WTC11 (cell line): ENCODE results near the gene UBE2L3. TPM values are rescaled to one million over a fixed set of nuclear protein-coding genes. Genes with fewer than 3 reads are reported as not detected.

Experiments used
- AFF4 ChIP-seq: sonication (generic); formaldehyde crosslinking; IDR thresholded peaks from 2 replicates; pipeline ENCODE4 v1.8.1; 2023; ENCODE audit warnings: mild to moderate bottlenecking, missing genetic modification reagents, borderline replicate concordance
- CTCF ChIP-seq: fragments of 200-600 bp; IDR thresholded peaks from 2 replicates; pipeline ENCODE4 v1.8.0; 2022; ENCODE audit warnings: antibody characterized with exemption
- E2F4 ChIP-seq: sonication (generic); formaldehyde crosslinking; IDR thresholded peaks from 2 replicates; pipeline ENCODE4 v1.8.1; 2022; ENCODE audit warnings: low read depth, mild to moderate bottlenecking, moderate library complexity, missing genetic modification reagents, borderline replicate concordance
- ELF4 ChIP-seq: sonication (generic); formaldehyde crosslinking; IDR thresholded peaks from 2 replicates; pipeline ENCODE4 v1.8.1; 2022; ENCODE audit warnings: low read depth, mild to moderate bottlenecking, moderate library complexity, missing genetic modification reagents
- ETV6 ChIP-seq: sonication (generic); formaldehyde crosslinking; IDR thresholded peaks from 2 replicates; pipeline ENCODE4 v1.8.1; 2022; ENCODE audit warnings: mild to moderate bottlenecking, missing genetic modification reagents
- FOXJ3 ChIP-seq: sonication (generic); formaldehyde crosslinking; IDR thresholded peaks from 2 replicates; pipeline ENCODE4 v1.9.0; 2021; ENCODE audit warnings: missing genetic modification reagents, mild to moderate bottlenecking, borderline replicate concordance
- GABPB1 ChIP-seq: sonication (generic); formaldehyde crosslinking; IDR thresholded peaks from 2 replicates; pipeline ENCODE4 v1.8.1; 2023; ENCODE audit warnings: mild to moderate bottlenecking, missing genetic modification reagents
- GRHL2 ChIP-seq: fragments of 250-450 bp; sonication (Bioruptor Pico); IDR thresholded peaks from 2 replicates; pipeline ENCODE4 v1.8.0; 2022; ENCODE audit warnings: mild to moderate bottlenecking, moderate library complexity; ENCODE audit not compliant: insufficient replicate concordance, severe bottlenecking
- HMGA2 ChIP-seq: fragments of 250-450 bp; sonication (Bioruptor Pico); IDR thresholded peaks from 2 replicates; pipeline ENCODE4 v1.4.0; 2021; ENCODE audit warnings: mild to moderate bottlenecking, moderate library complexity
- MLX ChIP-seq: sonication (generic); formaldehyde crosslinking; IDR thresholded peaks from 2 replicates; pipeline ENCODE4 v1.8.1; 2023; ENCODE audit warnings: mild to moderate bottlenecking, missing genetic modification reagents, moderate library complexity
- MXD4 ChIP-seq: fragments of 250-450 bp; sonication (Bioruptor Pico); IDR thresholded peaks from 2 replicates; pipeline ENCODE4 v1.8.0; 2021; ENCODE audit warnings: mild to moderate bottlenecking, moderate library complexity, borderline replicate concordance
- MYBL2 ChIP-seq: sonication (generic); formaldehyde crosslinking; IDR thresholded peaks from 2 replicates; pipeline ENCODE4 v1.8.1; 2023; ENCODE audit warnings: mild to moderate bottlenecking, moderate library complexity, missing genetic modification reagents
- NFE2L1 ChIP-seq: sonication (generic); formaldehyde crosslinking; IDR thresholded peaks from 2 replicates; pipeline ENCODE4 v1.8.1; 2023; ENCODE audit warnings: missing genetic modification reagents
- NFYB ChIP-seq: sonication (generic); formaldehyde crosslinking; conservative IDR thresholded peaks from 2 replicates; pipeline ENCODE4 v1.8.0; 2022; ENCODE audit warnings: low read depth, missing genetic modification reagents
- OVOL2 ChIP-seq: fragments of 250-450 bp; sonication (Bioruptor Pico); IDR thresholded peaks from 2 replicates; pipeline ENCODE4 v1.9.0; 2021; ENCODE audit warnings: mild to moderate bottlenecking, borderline replicate concordance
- PRDM15 ChIP-seq: sonication (generic); formaldehyde crosslinking; IDR thresholded peaks from 2 replicates; pipeline ENCODE4 v1.8.0; 2022; ENCODE audit warnings: missing genetic modification reagents
- SMAD4 ChIP-seq: sonication (generic); formaldehyde crosslinking; IDR thresholded peaks from 2 replicates; pipeline ENCODE4 v1.8.0; 2022; ENCODE audit warnings: mild to moderate bottlenecking, missing genetic modification reagents
- TEAD4 ChIP-seq: sonication (generic); formaldehyde crosslinking; IDR thresholded peaks from 2 replicates; pipeline ENCODE4 v1.8.0; 2022; ENCODE audit warnings: mild to moderate bottlenecking, missing genetic modification reagents
- ZNF138 ChIP-seq: sonication (generic); formaldehyde crosslinking; conservative IDR thresholded peaks from 2 replicates; pipeline ENCODE4 v1.8.1; 2022; ENCODE audit warnings: mild to moderate bottlenecking, moderate library complexity, missing genetic modification reagents
- ZNF219 ChIP-seq: sonication (generic); formaldehyde crosslinking; IDR thresholded peaks from 2 replicates; pipeline ENCODE4 v1.8.0; 2023; ENCODE audit warnings: missing genetic modification reagents, mild to moderate bottlenecking, borderline replicate concordance
- ZNF232 ChIP-seq: sonication (generic); formaldehyde crosslinking; IDR thresholded peaks from 2 replicates; pipeline ENCODE4 v1.8.0; 2022; ENCODE audit warnings: mild to moderate bottlenecking, missing genetic modification reagents
- ZNF263 ChIP-seq: sonication (generic); formaldehyde crosslinking; IDR thresholded peaks from 2 replicates; pipeline ENCODE4 v1.8.1; 2022; ENCODE audit warnings: low read depth, mild to moderate bottlenecking, moderate library complexity, missing genetic modification reagents
- ZNF396 ChIP-seq: fragments of 250-450 bp; sonication (Bioruptor Pico); IDR thresholded peaks from 2 replicates; pipeline ENCODE4 v1.8.0; 2021; ENCODE audit warnings: mild to moderate bottlenecking, moderate library complexity, borderline replicate concordance
- ZNF671 ChIP-seq: fragments of 250-450 bp; sonication (Bioruptor Pico); IDR thresholded peaks from 2 replicates; pipeline ENCODE4 v1.8.0; 2021; ENCODE audit warnings: mild to moderate bottlenecking
- total RNA-seq: library from RNA; stranded (reverse); gene quantifications from 3 replicates; pipeline ENCODE4 v1.2.3, GENCODE V29; 2021
- TF ChIP-seq, protein P1 (sequence below): sonication (generic); formaldehyde crosslinking; IDR thresholded peaks from 2 replicates; pipeline ENCODE4 v1.8.0; 2022; ENCODE audit warnings: mild to moderate bottlenecking, missing genetic modification reagents
- TF ChIP-seq, protein P2 (sequence below): sonication (generic); formaldehyde crosslinking; conservative IDR thresholded peaks from 2 replicates; pipeline ENCODE4 v1.8.1; 2022; ENCODE audit warnings: mild to moderate bottlenecking, missing genetic modification reagents

Gene UBE2L3
- total RNA-seq, 1 experiment from 2014 or later, result 79.1 TPM

- TF ChIP-seq AFF4 (CRISPR knock-in tag), result no peak
- TF ChIP-seq MXD4 (CRISPR knock-in tag), result no peak
- peak; percentile 66; the same call in 1 of the 2 replicates for TF ChIP-seq ELF4 (CRISPR knock-in tag)
- peak; percentile 75; the same call in 1 of the 2 replicates for TF ChIP-seq ETV6 (CRISPR knock-in tag)
- TF ChIP-seq HMGA2 (CRISPR knock-in tag), result no peak
- TF ChIP-seq PRDM15 (CRISPR knock-in tag), result no peak
- TF ChIP-seq ZNF232 (CRISPR knock-in tag), result peak; percentile 47; the same call in 1 of the 2 replicates
- TF ChIP-seq NFE2L1 (CRISPR knock-in tag), result peak; percentile 11; the same call in 1 of the 2 replicates
- TF ChIP-seq MLX (CRISPR knock-in tag), result 0 out of 2 replicates have a peak, but pooled peaks have one; percentile 73
- TF ChIP-seq E2F4 (CRISPR knock-in tag), result no peak
- TF ChIP-seq, protein P1, sequence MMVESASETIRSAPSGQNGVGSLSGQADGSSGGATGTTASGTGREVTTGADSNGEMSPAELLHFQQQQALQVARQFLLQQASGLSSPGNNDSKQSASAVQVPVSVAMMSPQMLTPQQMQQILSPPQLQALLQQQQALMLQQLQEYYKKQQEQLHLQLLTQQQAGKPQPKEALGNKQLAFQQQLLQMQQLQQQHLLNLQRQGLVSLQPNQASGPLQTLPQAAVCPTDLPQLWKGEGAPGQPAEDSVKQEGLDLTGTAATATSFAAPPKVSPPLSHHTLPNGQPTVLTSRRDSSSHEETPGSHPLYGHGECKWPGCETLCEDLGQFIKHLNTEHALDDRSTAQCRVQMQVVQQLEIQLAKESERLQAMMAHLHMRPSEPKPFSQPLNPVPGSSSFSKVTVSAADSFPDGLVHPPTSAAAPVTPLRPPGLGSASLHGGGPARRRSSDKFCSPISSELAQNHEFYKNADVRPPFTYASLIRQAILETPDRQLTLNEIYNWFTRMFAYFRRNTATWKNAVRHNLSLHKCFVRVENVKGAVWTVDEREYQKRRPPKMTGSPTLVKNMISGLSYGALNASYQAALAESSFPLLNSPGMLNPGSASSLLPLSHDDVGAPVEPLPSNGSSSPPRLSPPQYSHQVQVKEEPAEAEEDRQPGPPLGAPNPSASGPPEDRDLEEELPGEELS (CRISPR knock-in tag), result no peak
- no peak for TF ChIP-seq GABPB1 (CRISPR knock-in tag)
- TF ChIP-seq SMAD4, result no peak
- TF ChIP-seq MYBL2 (CRISPR knock-in tag), result peak; percentile 94
- peak; percentile 54 for TF ChIP-seq NFYB (CRISPR knock-in tag)
- no peak for TF ChIP-seq GRHL2 (CRISPR knock-in tag)
- TF ChIP-seq ZNF671 (CRISPR knock-in tag), result no peak
- no peak for TF ChIP-seq OVOL2
- TF ChIP-seq ZNF138 (CRISPR knock-in tag), result no peak
- TF ChIP-seq, protein P2, sequence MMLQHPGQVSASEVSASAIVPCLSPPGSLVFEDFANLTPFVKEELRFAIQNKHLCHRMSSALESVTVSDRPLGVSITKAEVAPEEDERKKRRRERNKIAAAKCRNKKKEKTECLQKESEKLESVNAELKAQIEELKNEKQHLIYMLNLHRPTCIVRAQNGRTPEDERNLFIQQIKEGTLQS, result 0 out of 2 replicates have a peak, but pooled peaks have one; percentile 68
- TF ChIP-seq ZNF396 (CRISPR knock-in tag), result no peak
- TF ChIP-seq ZNF263 (CRISPR knock-in tag), result no peak
- TF ChIP-seq TEAD4, result no peak
- TF ChIP-seq FOXJ3, result no peak
- TF ChIP-seq CTCF, result no peak
- TF ChIP-seq ZNF219 (CRISPR knock-in tag), result no peak
These were observed 90.0 kb downstream of the UBE2L3 start (continued) for GRCh38 chr22:21657360-21658032.
